WERI-Rb-1 (cell line): ENCODE measurements around the gene CDKL4.
"Not testable (repeated sequence)": the region's sequence is repeated elsewhere in the genome, so short reads cannot be mapped to it uniquely, and the experiment has no call there.

Experiments
- DNase-seq: peaks from one replicate; pipeline ENCODE4 v3.0.0-alpha.2; 2020
- H3K27ac ChIP-seq: fragments of 250-450 bp; sonication (Bioruptor Pico); 2 replicates; pipeline ENCODE4 v1.5.1; 2020; ENCODE audit warnings: mild to moderate bottlenecking, moderate library complexity
- H3K27me3 ChIP-seq: fragments of 250-450 bp; sonication (Bioruptor Pico); 2 replicates; pipeline ENCODE4 v1.5.1; 2021; ENCODE audit warnings: mild to moderate bottlenecking, low read depth, moderate library complexity; ENCODE audit not compliant: insufficient read depth, severe bottlenecking
- H3K36me3 ChIP-seq: fragments of 250-450 bp; sonication (Bioruptor Pico); 2 replicates; pipeline ENCODE4 v1.5.1; 2020; ENCODE audit warnings: mild to moderate bottlenecking, moderate library complexity
- H3K4me3 ChIP-seq: 2 replicates; pipeline ENCODE4 v1.5.1; 2011; ENCODE audit warnings: low read depth, mild to moderate bottlenecking, control low read depth, low read length
- H3K9me3 ChIP-seq: fragments of 250-450 bp; sonication (Bioruptor Pico); 2 replicates; pipeline ENCODE4 v1.5.1; 2021; ENCODE audit warnings: mild to moderate bottlenecking, moderate library complexity; ENCODE audit not compliant: severe bottlenecking
- CTCF ChIP-seq: IDR thresholded peaks from 2 replicates; pipeline ENCODE4 v1.5.1; 2011; ENCODE audit warnings: low read depth, mild to moderate bottlenecking, control low read depth, inconsistent platforms, low read length

The CDKL4 gene

GRCh38 chr2:39256040-39256439, 12.3 kb upstream of the CDKL4 start:
- Histone ChIP-seq H3K27me3 (no peaks in the 10 kb centered on the region), H3K9me3 (no peaks in the 10 kb centered on the region), H3K36me3 (peaks cover 55% of the 10 kb centered on the region), H3K4me3 (no peak overlapping the region), H3K27ac (no peak overlapping the region)
- no peak for TF ChIP-seq CTCF
- no peak for DNase-seq

GRCh38 chr2:39252888-39253518, 9.2 kb upstream of the CDKL4 start:
- Histone ChIP-seq H3K27me3 (no peaks in the 10 kb centered on the region), H3K36me3 (peaks cover 51% of the 10 kb centered on the region), H3K4me3 (no peak overlapping the region), H3K9me3 (no peaks in the 10 kb centered on the region), H3K27ac (no peak overlapping the region)
- no peak for DNase-seq
- no peak for TF ChIP-seq CTCF

GRCh38 chr2:39247512-39248043, 3.8 kb upstream of the CDKL4 start:
- DNase-seq, result no peak

GRCh38 chr2:39246382-39246980, 2.7 kb upstream of the CDKL4 start:
- TF ChIP-seq CTCF, result no peak
- H3K4me3 ChIP-seq, result no peak overlapping the region

More at GRCh38 chr2:39247512-39248043, 3.8 kb upstream of the CDKL4 start:
- peaks cover 23% of the 10 kb centered on the region for H3K36me3 ChIP-seq
- H3K9me3 ChIP-seq, result no peaks in the 10 kb centered on the region
- no peak overlapping the region for H3K27ac ChIP-seq
- no peak for TF ChIP-seq CTCF
- no peaks in the 10 kb centered on the region for H3K27me3 ChIP-seq
- no peak overlapping the region for H3K4me3 ChIP-seq

GRCh38 chr2:39244963-39245625, 1.3 kb upstream of the CDKL4 start:
- DNase-seq, H3K4me3 ChIP-seq, H3K9me3 ChIP-seq, H3K27me3 ChIP-seq, H3K27ac ChIP-seq, H3K36me3 ChIP-seq: not testable (repeated sequence)

More at GRCh38 chr2:39246382-39246980, 2.7 kb upstream of the CDKL4 start:
- Histone ChIP-seq H3K9me3 (no peaks in the 10 kb centered on the region), H3K36me3 (peaks cover 15% of the 10 kb centered on the region), H3K27ac (no peak overlapping the region), H3K27me3 (no peaks in the 10 kb centered on the region)
- no peak for DNase-seq

- H3K4me3 ChIP-seq, H3K27me3 ChIP-seq, DNase-seq, H3K36me3 ChIP-seq, H3K9me3 ChIP-seq, H3K27ac ChIP-seq: not testable (repeated sequence)
Observed at GRCh38 chr2:39244241-39244862, 582 bp upstream of the CDKL4 start.
